Heart right ventricle (tissue), 16 donors: ENCODE measurements around the gene IL36B. TPM values are rescaled to one million over a fixed set of nuclear protein-coding genes. Genes with fewer than 3 reads are reported as not detected.
A peak's percentile ranks its signal among the peaks of the same experiment; 100 is the strongest.

ENCODE experiments used
- ATAC-seq, 8 donors: fragments of 200-7000 bp; cut with Tn5 transposase; one replicate each; pipeline ENCODE4 v1.9.1; 2020; ENCODE audit warnings: mild to moderate bottlenecking in 8 of 8, moderate library complexity in 8 of 8, moderate number of reproducible peaks in 1 of 8
- DNase-seq, 2 donors: peaks; one replicate each; pipeline ENCODE4 v3.0.0-alpha.2; 2020
- H3K27ac ChIP-seq, 10 donors: fragments of 200-600 bp; sonication (generic) in 2 of 10; one replicate each; pipeline versions ENCODE4 v1.5.0 to v1.8.0; 2020 to 2022; ENCODE audit warnings: mild to moderate bottlenecking in 3 of 10
- H3K27me3 ChIP-seq, 7 donors: fragments of 200-600 bp; one replicate each; pipeline ENCODE4 v1.8.0; 2021 to 2022; ENCODE audit warnings: mild to moderate bottlenecking in 2 of 7
- H3K36me3 ChIP-seq, 9 donors: fragments of 200-600 bp; sonication (generic) in 1 of 9; one replicate each; pipeline versions ENCODE4 v1.5.0 to v1.8.0; 2020 to 2022; ENCODE audit warnings: mild to moderate bottlenecking in 2 of 9
- H3K4me1 ChIP-seq, 9 donors: fragments of 200-600 bp; sonication (generic) in 1 of 9; one replicate each; pipeline versions ENCODE4 v1.5.0 to v1.8.0; 2020 to 2022; ENCODE audit warnings: mild to moderate bottlenecking in 4 of 9
- H3K4me3 ChIP-seq, 10 donors: fragments of 200-600 bp; sonication (generic) in 2 of 10; one replicate each; pipeline versions ENCODE4 v1.5.0 to v1.8.0; 2020 to 2022; ENCODE audit warnings: mild to moderate bottlenecking in 7 of 10, moderate library complexity in 2 of 10
- H3K9me3 ChIP-seq, 11 donors: fragments of 200-600 bp in 10 of 11; sonication (generic) in 2 of 11; one replicate each; pipeline versions ENCODE4 v1.5.0 to v1.8.0; 2013 to 2022; ENCODE audit warnings: mild to moderate bottlenecking in 2 of 11, control low read depth in 1 of 11, moderate library complexity in 1 of 11
- WGBS, 2 donors: extraction: QIAGEN DNeasy Blood & Tissue Kit; methylation state at CpG; one replicate each; pipeline ENCODE4 v1.1.7; 2013; ENCODE audit warnings: inconsistent platforms in 1 of 2; 5-methylcytosine and 5-hydroxymethylcytosine counted together
- intact Hi-C, 10 donors: fragments of 100-400 bp; cut with DNase I; formaldehyde crosslinking; loops; one replicate each; pipeline versions ENCODE4 v1.11.1 to v1.14.2; 2022
- polyA plus RNA-seq, 2 donors: library from polyadenylated mRNA; stranded (reverse); fragments of 200-250 nt; gene quantifications; one replicate each; pipeline ENCODE4 v1.2.3, GENCODE V29; 2013
- total RNA-seq, 10 donors: library from RNA; stranded (reverse); fragmentation: NEBNext Ultra II Directional in 3 of 10; extraction: Animal tissue kit (Norgen Biotek cat#: 25700) in 3 of 10; gene quantifications; one replicate each; pipeline versions ENCODE4 v1.2.1 to v1.2.4, GENCODE V29; 2021 to 2023
- TF ChIP-seq, protein P1 (sequence below), 9 donors: fragments of 200-600 bp; sonication (generic) in 2 of 9; IDR thresholded peaks; one replicate each; pipeline versions ENCODE4 v1.5.0 to v1.8.0; 2021 to 2022; ENCODE audit warnings: antibody characterized with exemption in 9 of 9, mild to moderate bottlenecking in 5 of 9, moderate library complexity in 1 of 9
- donor health status: Arrhythmogenic right ventricular cardiomyopathy.
- donor health status: ischemic (EF 13 %, LVEDD 7.1; RV severe dilation, severe dysfunction).
- donor health status: healthy with polysubstance abuse.
- donor health status: DM: no; HTN: yes; CAD: no.
- donor health status: DM: no; HTN: no; CAD: no.
- donor health status: ischemic (EF 25% LVEDD 6.9; RV normal size, moderate dysfunction).
- donor health status: ischemic (EF 25% LVEDD 5.7; RV mildly dilated, moderate dysfunction).
- donor health status: healthy.
- donor health status: DM: yes; HTN: yes; CAD: no.
- donor health status: Ischemic cardiomyopathy.
- donor health status: ischemic (EF 35%, LVEDD 5.7; RV mildly dilated, moderate dysfunction).
- donor health status: nonischemic (EF 11% LVEDD 7.7; RV severe dilation, severe dysfunction).
- donor health status: DM: yes; HTN: yes; CAD: no.
- donor health status: PGD.
- donor health status: ischemic (EF 29% LVEDD 5.4; RV normal size, mild dysfunction).
- donor health status: nonischemic (EF 23%, LVEDD 6.1; RV moderate dilation, normal function).

Gene IL36B
- total and polyA plus RNA-seq, 12 donors: not detected

DNA sequence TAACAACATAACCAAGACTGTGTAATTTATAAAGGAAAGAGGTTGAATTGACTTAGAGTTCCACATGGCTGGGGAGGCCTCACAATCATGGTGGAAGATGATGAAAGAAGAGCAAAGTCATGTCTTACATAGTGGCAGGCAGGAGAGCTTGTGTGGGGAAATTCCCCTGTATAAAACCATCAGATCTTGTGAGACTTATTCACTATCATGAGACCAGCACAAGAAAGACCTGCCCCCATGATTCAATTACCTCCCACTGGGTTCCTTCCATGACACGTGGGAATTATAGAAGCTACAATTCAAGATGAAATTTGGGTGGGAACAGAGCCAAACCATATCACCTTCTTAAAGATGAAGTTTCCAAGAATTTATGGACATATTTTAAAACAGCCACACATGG lies 3.9 kb upstream of the IL36B start:
- Histone ChIP-seq H3K4me3 (no peak overlapping the region), H3K27me3 (peaks cover 0 to 4% (median 0%) of the 10 kb centered on the region in 7 donors), H3K4me1 (no peaks in the 10 kb centered on the region), H3K36me3 (no peaks in the 10 kb centered on the region), H3K9me3 (peaks cover 0 to 15% (median 0%) of the 10 kb centered on the region in 11 donors), H3K27ac (no peak overlapping the region)
- intact Hi-C loops: no loop called here
- TF ChIP-seq, protein P1, sequence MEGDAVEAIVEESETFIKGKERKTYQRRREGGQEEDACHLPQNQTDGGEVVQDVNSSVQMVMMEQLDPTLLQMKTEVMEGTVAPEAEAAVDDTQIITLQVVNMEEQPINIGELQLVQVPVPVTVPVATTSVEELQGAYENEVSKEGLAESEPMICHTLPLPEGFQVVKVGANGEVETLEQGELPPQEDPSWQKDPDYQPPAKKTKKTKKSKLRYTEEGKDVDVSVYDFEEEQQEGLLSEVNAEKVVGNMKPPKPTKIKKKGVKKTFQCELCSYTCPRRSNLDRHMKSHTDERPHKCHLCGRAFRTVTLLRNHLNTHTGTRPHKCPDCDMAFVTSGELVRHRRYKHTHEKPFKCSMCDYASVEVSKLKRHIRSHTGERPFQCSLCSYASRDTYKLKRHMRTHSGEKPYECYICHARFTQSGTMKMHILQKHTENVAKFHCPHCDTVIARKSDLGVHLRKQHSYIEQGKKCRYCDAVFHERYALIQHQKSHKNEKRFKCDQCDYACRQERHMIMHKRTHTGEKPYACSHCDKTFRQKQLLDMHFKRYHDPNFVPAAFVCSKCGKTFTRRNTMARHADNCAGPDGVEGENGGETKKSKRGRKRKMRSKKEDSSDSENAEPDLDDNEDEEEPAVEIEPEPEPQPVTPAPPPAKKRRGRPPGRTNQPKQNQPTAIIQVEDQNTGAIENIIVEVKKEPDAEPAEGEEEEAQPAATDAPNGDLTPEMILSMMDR (IDR thresholded peaks at IDR 0.05): no peak
- no peak for DNase-seq
- no peak for ATAC-seq
- WGBS, 2 donors: 45 to 56% methylated on average over 1 of the region's 1 CpG

DNA sequence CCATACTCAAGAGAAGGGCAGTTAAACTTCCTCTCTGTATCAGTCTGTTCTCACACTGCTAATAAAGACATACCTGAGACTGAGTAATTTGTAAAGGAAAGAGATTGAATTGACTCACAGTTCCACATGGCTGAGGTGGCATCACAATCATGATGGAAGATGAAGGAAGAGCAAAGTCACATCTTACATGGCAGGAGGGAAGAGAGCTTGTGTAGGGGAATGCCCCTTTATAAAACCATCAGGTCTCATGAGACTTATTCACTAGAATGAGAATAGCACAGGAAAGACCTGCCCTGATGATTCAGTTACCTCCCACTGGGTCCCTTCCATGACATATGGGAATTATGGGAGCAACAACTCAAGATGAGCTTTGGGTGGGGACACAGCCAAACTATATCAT lies 1.4 kb upstream of the IL36B start:
- TF ChIP-seq, protein P1 (IDR thresholded peaks at IDR 0.05): no peak
- intact Hi-C loops: no loop called here
- Histone ChIP-seq H3K4me1 (no peaks in the 10 kb centered on the region), H3K36me3 (no peaks in the 10 kb centered on the region), H3K9me3 (peaks cover 0 to 18% (median 0%) of the 10 kb centered on the region in 11 donors), H3K4me3 (no peak overlapping the region), H3K27ac (no peak overlapping the region), H3K27me3 (peaks cover 0 to 4% (median 0%) of the 10 kb centered on the region in 7 donors)
- DNase-seq (no peak), ATAC-seq (no peak)

DNA sequence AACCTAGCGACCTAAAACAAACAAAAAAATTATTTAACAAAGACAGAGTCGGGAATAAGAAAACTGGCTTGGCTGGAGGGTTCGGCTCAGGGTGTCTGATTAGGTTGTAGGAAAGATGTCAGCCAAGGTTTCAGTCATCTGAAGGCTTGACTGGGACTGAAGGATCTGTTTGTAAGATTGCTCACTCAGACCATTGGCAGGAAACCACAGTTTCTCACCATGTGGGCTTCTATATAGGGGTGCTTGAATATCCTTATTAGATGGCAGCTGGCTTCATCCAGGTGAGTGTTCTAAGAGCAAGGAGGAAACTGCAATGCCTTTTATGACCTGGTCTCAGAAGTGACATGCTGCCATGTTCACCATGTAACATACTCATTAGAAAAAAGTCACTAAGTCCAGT lies 999 bp upstream of the IL36B start:
- intact Hi-C loops: no loop called here
- Histone ChIP-seq H3K4me1 (no peaks in the 10 kb centered on the region), H3K27ac (no peak overlapping the region), H3K36me3 (no peaks in the 10 kb centered on the region), H3K27me3 (peaks cover 0 to 4% (median 0%) of the 10 kb centered on the region in 7 donors), H3K4me3 (no peak overlapping the region), H3K9me3 (peaks cover 0 to 18% (median 0%) of the 10 kb centered on the region in 11 donors)
- TF ChIP-seq, protein P1 (IDR thresholded peaks at IDR 0.05): no peak
- no peak for ATAC-seq
- DNase-seq: no peak
- WGBS, 2 donors: 75 to 81% methylated on average over 3 of the region's 3 CpGs

DNA sequence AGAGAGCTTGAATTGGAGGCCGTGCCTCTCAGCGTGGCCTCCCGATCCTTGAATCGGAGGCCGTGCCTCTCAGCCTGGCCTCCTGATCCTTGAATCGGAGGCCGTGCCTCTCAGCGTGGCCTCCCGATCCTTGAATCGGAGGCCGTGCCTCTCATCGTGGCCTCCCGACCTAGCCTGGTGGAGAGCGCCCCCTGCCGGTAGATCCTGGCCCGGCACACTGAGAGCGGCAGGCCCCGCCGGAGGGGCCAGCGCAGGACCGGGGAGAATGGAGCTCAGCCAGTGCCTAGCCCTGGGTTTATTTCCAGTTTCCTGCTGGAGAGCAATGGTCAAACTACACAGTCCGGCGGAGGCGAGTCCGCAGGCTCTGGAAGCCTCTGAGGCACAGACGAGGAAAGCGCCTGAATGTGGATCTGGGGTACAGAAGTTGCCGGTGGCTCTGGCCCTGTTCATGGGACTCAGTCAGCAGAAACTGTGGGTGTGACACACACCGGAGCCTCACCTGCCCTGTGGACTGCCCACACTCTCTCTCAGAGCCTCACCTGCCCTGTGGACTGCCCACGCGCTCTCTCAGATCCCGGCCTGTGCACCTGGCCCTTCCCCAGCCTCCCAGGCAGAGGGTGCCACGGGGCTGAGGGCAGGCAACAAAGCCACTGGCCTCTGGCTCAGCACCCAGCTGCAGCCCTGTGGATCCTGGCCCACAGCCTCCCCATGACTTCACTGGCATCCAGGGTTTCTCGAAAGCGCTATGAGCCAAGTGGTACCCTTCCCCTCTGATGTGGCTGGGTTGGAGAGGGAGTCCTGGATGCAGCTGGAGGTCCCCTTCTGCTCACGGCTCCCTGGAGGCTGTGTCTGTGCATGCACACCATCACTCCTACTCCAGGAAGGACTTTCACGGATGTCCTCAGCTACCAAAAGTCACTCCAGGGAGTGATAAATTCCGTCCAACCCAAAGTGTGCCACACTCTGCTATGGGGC lies 1.5 kb downstream of the IL36B start:
- Histone ChIP-seq H3K27me3 (peaks cover 0 to 11% (median 5%) of the 10 kb centered on the region in 7 donors), H3K36me3 (no peaks in the 10 kb centered on the region), H3K27ac (no peak overlapping the region), H3K9me3 (peaks cover 0 to 18% (median 0%) of the 10 kb centered on the region in 11 donors), H3K4me3 (no peak overlapping the region), H3K4me1 (no peaks in the 10 kb centered on the region)
- intact Hi-C loops: no loop called here
- TF ChIP-seq, protein P1 (IDR thresholded peaks at IDR 0.05): no peak
- whole genome bisulfite sequencing, 2 donors: 92 to 95% methylated on average over 38 of the region's 38 CpGs
- ATAC-seq (peak in 1 of 8 donors; percentile 41), DNase-seq (no peak)
